Gastroesophageal sphincter (tissue), 4 donors: Measurements from ENCODE around the gene PKNOX1. TPM values are rescaled to one million over a fixed set of nuclear protein-coding genes. Genes with fewer than 3 reads are reported as not detected.
"Not testable (repeated sequence)": the region's sequence is repeated elsewhere in the genome, so short reads cannot be mapped to it uniquely, and the experiment has no call there.

Experiments
- ATAC-seq: fragments of 150-250 bp; one replicate; pipeline ENCODE4 v1.9.1; 2016; ENCODE audit warnings: mild to moderate bottlenecking, moderate library complexity
- H3K27ac ChIP-seq, 4 donors: fragments of 200-600 bp; sonication (generic) in 3 of 4; 1 replicate in 3 of 4; 2 replicates in 1 of 4; pipeline ENCODE4 v1.5.1; 2016 to 2019
- H3K27me3 ChIP-seq: fragments of 200-600 bp; sonication (generic); one replicate; pipeline ENCODE4 v1.5.1; 2019
- H3K36me3 ChIP-seq, 2 donors: fragments of 200-600 bp; sonication (generic); one replicate each; pipeline ENCODE4 v1.5.1; 2019; ENCODE audit warnings: control low read depth in 1 of 2
- H3K4me1 ChIP-seq, 3 donors: fragments of 200-600 bp; sonication (generic); 1 replicate in 2 of 3; 2 replicates in 1 of 3; pipeline ENCODE4 v1.5.1; 2016 to 2019; ENCODE audit warnings: control low read depth in 2 of 3
- H3K4me3 ChIP-seq, 2 donors: fragments of 200-600 bp; sonication (generic); one replicate each; pipeline ENCODE4 v1.5.1; 2019; ENCODE audit warnings: mild to moderate bottlenecking in 1 of 2, moderate library complexity in 1 of 2
- H3K9me3 ChIP-seq, 3 donors: fragments of 200-600 bp; sonication (generic); one replicate each; pipeline ENCODE4 v1.5.1; 2017 to 2019; ENCODE audit warnings: control low read depth in 2 of 3
- EP300 ChIP-seq: sonication (generic); formaldehyde crosslinking; IDR thresholded peaks from one replicate; pipeline ENCODE4 v1.6.1; 2017; ENCODE audit warnings: antibody characterized with exemption, mild to moderate bottlenecking
- POLR2A ChIP-seq, 2 donors: fragments of 450-650 bp; IDR thresholded peaks; one replicate each; pipeline ENCODE4 v1.6.1; 2017; ENCODE audit warnings: antibody characterized with exemption in 2 of 2, mild to moderate bottlenecking in 2 of 2, moderate library complexity in 1 of 2
- POLR2AphosphoS5 ChIP-seq: sonication (generic); formaldehyde crosslinking; IDR thresholded peaks from one replicate; pipeline ENCODE4 v1.6.1; 2017; ENCODE audit warnings: antibody characterized with exemption
- WGBS, 2 donors: methylation state at CpG; one replicate each; pipeline ENCODE4 v1.1.5; 2018; ENCODE audit warnings: low coverage in 1 of 2; 5-methylcytosine and 5-hydroxymethylcytosine counted together
- total RNA-seq, 4 donors: library from RNA; depleted of rRNA; stranded (reverse); fragments of >200 nt; gene quantifications; one replicate each; pipeline ENCODE4 v1.1.0, GENCODE V29; 2016
- TF ChIP-seq, protein P1 (sequence below), 4 experiments: fragments of 200-600 bp in 2 of 4; fragments of 450-650 bp in 2 of 4; sonication (generic) in 1 of 4; IDR thresholded peaks; one replicate each; pipeline ENCODE4 v1.5.1; 2017 to 2019; ENCODE audit warnings: antibody characterized with exemption in 4 of 4, mild to moderate bottlenecking in 2 of 4, moderate library complexity in 2 of 4

The PKNOX1 gene
- total RNA-seq, 4 donors from 2014 or later = 12.9 to 15.3 (median 15.1) TPM

DNA sequence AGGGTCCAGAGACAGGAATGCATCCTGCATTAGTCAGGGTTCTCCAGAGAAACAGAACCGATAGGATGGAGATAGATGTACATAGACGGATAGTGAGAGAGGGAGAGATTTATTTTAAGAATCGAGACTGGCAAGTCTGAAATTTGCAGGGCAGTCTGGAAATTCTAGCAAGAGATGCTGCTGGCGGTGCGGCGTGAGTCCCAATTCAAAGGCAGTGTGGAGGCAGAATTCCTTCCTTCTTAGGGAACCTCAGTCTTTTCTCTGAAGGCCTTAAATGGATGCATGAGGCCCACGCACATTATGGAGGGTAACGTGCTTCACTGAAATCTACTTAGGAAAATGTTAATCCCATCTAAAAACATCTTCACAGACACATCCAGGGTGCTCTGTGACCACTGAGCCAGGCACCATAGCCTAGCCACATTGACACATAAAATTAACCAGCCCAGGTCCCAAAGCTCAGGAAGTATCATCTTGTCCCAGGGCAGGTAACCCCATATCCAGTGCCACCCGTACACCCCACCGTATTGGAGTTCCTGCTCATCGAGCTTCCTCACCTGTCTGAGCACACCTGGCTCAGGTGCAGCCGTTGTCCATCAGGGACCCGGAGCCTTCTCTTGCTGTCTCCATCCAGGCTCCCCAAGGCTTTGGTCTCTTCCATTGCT is 9.7 kb upstream of the PKNOX1 start:
- no peaks in the 10 kb centered on the region for H3K9me3 ChIP-seq
- no peaks in the 10 kb centered on the region for H3K27me3 ChIP-seq
- no peaks in the 10 kb centered on the region for H3K36me3 ChIP-seq
- WGBS, 2 donors = 95 to 96% methylated on average over 7 to 9 of the region's 13 CpGs
- no peak overlapping the region for H3K27ac ChIP-seq
- H3K4me1 ChIP-seq = no peaks in the 10 kb centered on the region
- no peak overlapping the region for H3K4me3 ChIP-seq
- ATAC-seq = no peak
- TF ChIP-seq, protein P1, sequence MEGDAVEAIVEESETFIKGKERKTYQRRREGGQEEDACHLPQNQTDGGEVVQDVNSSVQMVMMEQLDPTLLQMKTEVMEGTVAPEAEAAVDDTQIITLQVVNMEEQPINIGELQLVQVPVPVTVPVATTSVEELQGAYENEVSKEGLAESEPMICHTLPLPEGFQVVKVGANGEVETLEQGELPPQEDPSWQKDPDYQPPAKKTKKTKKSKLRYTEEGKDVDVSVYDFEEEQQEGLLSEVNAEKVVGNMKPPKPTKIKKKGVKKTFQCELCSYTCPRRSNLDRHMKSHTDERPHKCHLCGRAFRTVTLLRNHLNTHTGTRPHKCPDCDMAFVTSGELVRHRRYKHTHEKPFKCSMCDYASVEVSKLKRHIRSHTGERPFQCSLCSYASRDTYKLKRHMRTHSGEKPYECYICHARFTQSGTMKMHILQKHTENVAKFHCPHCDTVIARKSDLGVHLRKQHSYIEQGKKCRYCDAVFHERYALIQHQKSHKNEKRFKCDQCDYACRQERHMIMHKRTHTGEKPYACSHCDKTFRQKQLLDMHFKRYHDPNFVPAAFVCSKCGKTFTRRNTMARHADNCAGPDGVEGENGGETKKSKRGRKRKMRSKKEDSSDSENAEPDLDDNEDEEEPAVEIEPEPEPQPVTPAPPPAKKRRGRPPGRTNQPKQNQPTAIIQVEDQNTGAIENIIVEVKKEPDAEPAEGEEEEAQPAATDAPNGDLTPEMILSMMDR (IDR thresholded peaks at IDR 0.05) = no peak
- TF ChIP-seq EP300 = no peak
- TF ChIP-seq POLR2A (IDR thresholded peaks at IDR 0.05) = no peak
- no peak for TF ChIP-seq POLR2AphosphoS5

DNA sequence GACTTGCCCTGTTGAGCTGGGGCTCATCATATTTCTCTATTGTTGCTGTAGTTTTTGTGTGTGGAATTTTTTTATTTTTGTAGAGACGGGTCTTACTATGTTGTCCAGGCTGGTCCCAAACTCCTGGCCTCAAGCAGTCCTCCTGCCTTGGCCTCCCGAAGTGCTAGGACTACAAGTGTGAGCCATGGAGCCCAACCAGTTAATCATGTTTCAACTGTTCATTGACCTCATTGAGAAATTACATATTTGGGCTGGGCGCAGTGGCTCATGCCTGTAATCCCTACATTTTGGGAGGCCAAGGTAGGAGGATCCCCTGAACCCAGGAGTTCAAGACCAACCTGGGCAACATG is 9.2 kb upstream of the PKNOX1 start:
- H3K27me3 ChIP-seq = no peaks in the 10 kb centered on the region
- TF ChIP-seq EP300 = no peak
- TF ChIP-seq, protein P1 (IDR thresholded peaks at IDR 0.05) = no peak
- TF ChIP-seq POLR2AphosphoS5 = no peak
- no peak for TF ChIP-seq POLR2A (IDR thresholded peaks at IDR 0.05)
- H3K4me3 ChIP-seq = no peak overlapping the region
- no peak overlapping the region for H3K27ac ChIP-seq
- H3K4me1 ChIP-seq = no peaks in the 10 kb centered on the region
- 63% methylated on average over 3 of the region's 3 CpGs; no CpG with 5 or more reads in 1 of the 2 donors for WGBS, 2 donors
- H3K36me3 ChIP-seq = no peaks in the 10 kb centered on the region
- ATAC-seq = no peak
- H3K9me3 ChIP-seq = no peaks in the 10 kb centered on the region

DNA sequence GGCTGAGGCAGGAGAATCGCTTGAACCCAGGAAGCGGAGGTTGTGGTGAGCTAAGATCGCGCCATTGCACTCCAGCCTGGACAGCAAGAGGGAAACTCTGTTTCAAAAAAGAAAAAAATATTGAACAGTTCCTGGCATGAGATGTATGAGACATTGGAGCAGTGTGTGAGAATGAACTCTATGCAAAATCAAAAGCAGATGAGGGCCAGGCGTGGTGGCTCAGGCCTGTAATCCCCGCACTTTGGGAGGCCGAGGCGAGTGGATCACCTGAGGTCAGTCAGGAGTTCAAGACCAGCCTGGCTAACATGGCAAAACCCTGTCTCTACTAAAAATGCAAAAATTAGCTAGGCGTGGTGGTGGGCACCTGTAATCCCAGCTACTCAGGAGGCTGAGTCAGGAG is 6.7 kb upstream of the PKNOX1 start:
- not testable (repeated sequence) for H3K27me3 ChIP-seq, H3K4me1 ChIP-seq, H3K36me3 ChIP-seq, H3K27ac ChIP-seq, ATAC-seq, H3K4me3 ChIP-seq, H3K9me3 ChIP-seq
- 96 to 100% methylated on average over 1 to 9 of the region's 9 CpGs for WGBS, 2 donors

DNA sequence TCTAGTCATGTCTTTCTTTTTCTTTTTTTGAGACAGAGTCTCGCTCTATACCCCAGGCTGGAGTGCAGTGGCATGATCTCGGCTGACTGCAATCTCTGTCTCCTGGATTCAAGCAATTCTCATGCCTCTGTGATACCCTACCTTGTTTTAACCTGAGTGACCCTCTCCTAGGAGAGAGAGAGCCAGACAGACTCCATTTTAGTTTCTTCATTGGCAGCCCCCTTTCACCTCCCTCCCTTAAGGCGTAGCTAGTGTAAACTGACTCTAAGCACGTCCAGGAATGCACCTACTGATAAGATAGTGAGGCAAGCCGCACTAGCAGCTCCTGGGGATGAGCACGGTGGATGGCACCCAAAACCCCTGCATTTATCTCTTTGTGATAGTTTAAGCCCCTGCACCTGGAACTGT is 5.2 kb upstream of the PKNOX1 start:
- H3K4me3 ChIP-seq = no peak overlapping the region
- no peaks in the 10 kb centered on the region for H3K9me3 ChIP-seq
- H3K36me3 ChIP-seq = no peaks in the 10 kb centered on the region
- peaks cover 0 to 8% (median 4%) of the 10 kb centered on the region in 3 donors for H3K4me1 ChIP-seq
- H3K27me3 ChIP-seq = no peaks in the 10 kb centered on the region
- TF ChIP-seq POLR2AphosphoS5 (no peak), POLR2A (IDR thresholded peaks at IDR 0.05) (no peak), EP300 (no peak)
- TF ChIP-seq, protein P1 (IDR thresholded peaks at IDR 0.05) = no peak
- no peak overlapping the region for H3K27ac ChIP-seq
- ATAC-seq = no peak
- WGBS, 2 donors = 50 to 67% methylated on average over 5 to 6 of the region's 6 CpGs

DNA sequence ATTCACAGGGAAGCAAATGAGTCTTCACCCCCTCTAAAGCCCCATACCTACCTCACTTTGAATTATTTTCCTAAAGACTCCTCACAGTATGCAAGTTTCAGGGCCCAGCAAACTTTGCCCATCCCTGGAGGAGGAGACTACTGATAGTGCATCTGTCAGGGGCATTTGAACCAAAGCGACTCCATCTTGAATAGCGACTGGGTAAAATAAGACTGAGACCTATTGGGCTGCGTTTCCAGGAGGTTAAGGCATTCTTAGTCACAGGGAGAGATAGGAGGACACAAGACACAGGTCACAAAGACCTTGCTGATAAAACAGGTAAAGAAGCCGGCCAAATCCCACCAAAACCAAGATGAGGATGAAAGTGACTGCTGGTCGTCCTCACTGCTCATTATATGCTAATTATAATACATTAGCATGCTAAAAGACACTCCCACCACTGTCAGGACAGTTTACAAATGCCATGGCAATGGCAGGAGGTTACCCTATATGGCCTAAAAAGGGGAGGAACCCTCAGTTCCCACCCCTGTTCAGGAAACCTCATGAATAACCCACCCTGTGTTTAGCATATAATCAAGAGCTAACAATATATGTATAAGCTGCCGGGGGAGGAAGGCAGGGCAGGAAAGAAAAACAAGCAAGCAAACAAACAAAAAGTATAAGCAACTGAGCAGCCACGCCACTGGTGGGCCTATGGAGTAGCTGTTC is 3.3 kb upstream of the PKNOX1 start:
- H3K36me3 ChIP-seq = no peaks in the 10 kb centered on the region
- no peak for ATAC-seq
- 77 to 81% methylated on average over 6 to 7 of the region's 7 CpGs for WGBS, 2 donors
- no peaks in the 10 kb centered on the region for H3K9me3 ChIP-seq
- no peaks in the 10 kb centered on the region for H3K27me3 ChIP-seq
- H3K27ac ChIP-seq = no peak overlapping the region
- TF ChIP-seq POLR2A (IDR thresholded peaks at IDR 0.05) = no peak
- no peak for TF ChIP-seq EP300
- TF ChIP-seq, protein P1 (IDR thresholded peaks at IDR 0.05) = no peak
- no peak for TF ChIP-seq POLR2AphosphoS5
- peaks cover 0 to 14% (median 8%) of the 10 kb centered on the region in 3 donors for H3K4me1 ChIP-seq
- no peak overlapping the region for H3K4me3 ChIP-seq
